Mesendoderm (in vitro differentiated cells): Measurements from ENCODE around the gene PAK1IP1.
"Not testable (repeated sequence)": the region's sequence is repeated elsewhere in the genome, so short reads cannot be mapped to it uniquely, and the experiment has no call there.

Source experiments
- DNase-seq: peaks from one replicate; pipeline ENCODE4 v3.0.0; 2013
- H2AK5ac ChIP-seq: 2 replicates; pipeline ENCODE4 v1.6.1; 2013; ENCODE audit warnings: low read length, inconsistent platforms
- H2BK120ac ChIP-seq: 2 replicates; pipeline ENCODE4 v1.6.1; 2013; ENCODE audit warnings: low read depth, mild to moderate bottlenecking, low read length, moderate library complexity, mixed read lengths
- H2BK15ac ChIP-seq: replicated peaks from 2 replicates; pipeline ENCODE4 v1.6.1; 2013; ENCODE audit warnings: low read depth, mild to moderate bottlenecking, moderate library complexity
- H2BK5ac ChIP-seq: 2 replicates; pipeline ENCODE4 v1.6.1; 2013; ENCODE audit warnings: low read length, inconsistent platforms
- H3K18ac ChIP-seq: 2 replicates; pipeline ENCODE4 v1.6.1; 2013; ENCODE audit warnings: mild to moderate bottlenecking, low read length, mixed read lengths
- H3K23ac ChIP-seq: one replicate; pipeline ENCODE4 v1.6.1; 2013; ENCODE audit warnings: low read length
- H3K27ac ChIP-seq: 2 replicates; pipeline ENCODE4 v1.5.1; 2013; ENCODE audit warnings: low read depth, mild to moderate bottlenecking, inconsistent platforms, low read length, moderate library complexity
- H3K27me3 ChIP-seq: 2 replicates; pipeline ENCODE4 v1.6.1; 2013; ENCODE audit warnings: low read length, control low read depth, mild to moderate bottlenecking, inconsistent platforms; ENCODE audit not compliant: insufficient read depth, poor library complexity
- H3K36me3 ChIP-seq: 2 replicates; pipeline ENCODE4 v1.6.1; 2013; ENCODE audit warnings: low read length, inconsistent platforms; ENCODE audit not compliant: control insufficient read depth, insufficient read depth
- H3K4ac ChIP-seq: one replicate; pipeline ENCODE4 v1.6.1; 2013; ENCODE audit warnings: low read depth, mild to moderate bottlenecking, low read length, moderate library complexity
- H3K4me1 ChIP-seq: 2 replicates; pipeline ENCODE4 v1.6.1; 2013; ENCODE audit warnings: low read depth, low read length, inconsistent platforms; ENCODE audit not compliant: control insufficient read depth
- H3K4me2 ChIP-seq: 2 replicates; pipeline ENCODE4 v1.6.1; 2013; ENCODE audit warnings: low read length
- H3K4me3 ChIP-seq: 2 replicates; pipeline ENCODE4 v1.5.1; 2013; ENCODE audit warnings: mild to moderate bottlenecking, low read length
- H3K56ac ChIP-seq: one replicate; pipeline ENCODE4 v1.6.1; 2013; ENCODE audit warnings: low read length
- H3K79me1 ChIP-seq: 2 replicates; pipeline ENCODE4 v1.6.1; 2013; ENCODE audit warnings: low read length, inconsistent platforms
- H3K79me2 ChIP-seq: 2 replicates; pipeline ENCODE4 v1.6.1; 2013; ENCODE audit warnings: mild to moderate bottlenecking, low read length; ENCODE audit not compliant: control insufficient read depth, insufficient read depth
- H3K9ac ChIP-seq: 2 replicates; pipeline ENCODE4 v1.6.1; 2013; ENCODE audit warnings: low read length, inconsistent platforms
- H4K5ac ChIP-seq: one replicate; pipeline ENCODE4 v1.6.1; 2013; ENCODE audit warnings: low read length
- H4K8ac ChIP-seq: one replicate; pipeline ENCODE4 v1.6.1; 2013; ENCODE audit warnings: low read depth, mild to moderate bottlenecking, control low read depth, low read length, moderate library complexity
- WGBS: extraction: QIAGEN DNeasy Blood & Tissue Kit; methylation state at CpG from one replicate; pipeline ENCODE4 v1.1.7; 2013; ENCODE audit warnings: low lambda C conversion rate, missing lambda C conversion rate; ENCODE audit not compliant: insufficient coverage; ENCODE audit errors: extremely low coverage; 5-methylcytosine and 5-hydroxymethylcytosine counted together

Gene PAK1IP1

GRCh38 chr6:10660431-10661191 lies 34.2 kb upstream of the PAK1IP1 start:
- WGBS: no CpG with 5 or more reads among the region's 11 CpGs
- H3K4me1 ChIP-seq, H4K5ac ChIP-seq, H3K4me3 ChIP-seq, H2BK120ac ChIP-seq, H3K23ac ChIP-seq, H3K27me3 ChIP-seq, H2BK15ac ChIP-seq, H3K36me3 ChIP-seq, DNase-seq, H3K18ac ChIP-seq, H3K56ac ChIP-seq, H3K4ac ChIP-seq, H4K8ac ChIP-seq, H3K79me2 ChIP-seq, H3K27ac ChIP-seq, H2BK5ac ChIP-seq, H2AK5ac ChIP-seq, H3K4me2 ChIP-seq, H3K79me1 ChIP-seq: not testable (repeated sequence)
- peak overlapping the region; percentile 57 for H3K9ac ChIP-seq

- Histone ChIP-seq H4K8ac (no peak overlapping the region), H4K5ac (no peak overlapping the region), H3K36me3 (no peaks in the 10 kb centered on the region), H3K4me2 (no peak overlapping the region), H3K4ac (no peak overlapping the region), H2BK5ac (no peak overlapping the region), H3K4me1 (no peaks in the 10 kb centered on the region), H3K4me3 (no peak overlapping the region), H2BK120ac (no peak overlapping the region), H3K79me2 (no peaks in the 10 kb centered on the region), H2AK5ac (no peak overlapping the region), H3K9ac (no peak overlapping the region), H2BK15ac (no peak overlapping the region), H3K56ac (no peak overlapping the region), H3K18ac (no peak overlapping the region), H3K27ac (no peak overlapping the region), H3K23ac (no peak overlapping the region), H3K27me3 (no peaks in the 10 kb centered on the region), H3K79me1 (no peaks in the 10 kb centered on the region)
- no CpG with 5 or more reads among the region's 8 CpGs for WGBS
- peak; percentile 13 for DNase-seq
These were observed 32.6 kb upstream of the PAK1IP1 start for GRCh38 chr6:10662207-10662606.

GRCh38 chr6:10662742-10663141 lies 32.0 kb upstream of the PAK1IP1 start:
- no peak overlapping the region for H3K4ac ChIP-seq
- H3K4me3 ChIP-seq: no peak overlapping the region
- H3K9ac ChIP-seq: no peak overlapping the region
- no CpG with 5 or more reads among the region's 2 CpGs for WGBS
- no peaks in the 10 kb centered on the region for H3K79me2 ChIP-seq
- H3K18ac ChIP-seq: no peak overlapping the region
- no peak overlapping the region for H3K27ac ChIP-seq
- no peak overlapping the region for H2BK120ac ChIP-seq
- no peak overlapping the region for H2BK15ac ChIP-seq
- H2AK5ac ChIP-seq: no peak overlapping the region
- H4K5ac ChIP-seq: no peak overlapping the region
- no peak overlapping the region for H2BK5ac ChIP-seq
- H3K36me3 ChIP-seq: no peaks in the 10 kb centered on the region
- no peaks in the 10 kb centered on the region for H3K79me1 ChIP-seq
- no peak overlapping the region for H3K4me2 ChIP-seq
- DNase-seq: no peak
- no peak overlapping the region for H4K8ac ChIP-seq
- H3K56ac ChIP-seq: no peak overlapping the region
- H3K4me1 ChIP-seq: no peaks in the 10 kb centered on the region
- no peaks in the 10 kb centered on the region for H3K27me3 ChIP-seq
- H3K23ac ChIP-seq: no peak overlapping the region

GRCh38 chr6:10665595-10665994 lies 29.2 kb upstream of the PAK1IP1 start:
- H4K5ac ChIP-seq, H3K4me1 ChIP-seq, H2BK120ac ChIP-seq, H3K27me3 ChIP-seq, H2BK5ac ChIP-seq, H3K9ac ChIP-seq, H3K4ac ChIP-seq, H3K27ac ChIP-seq, H3K4me3 ChIP-seq, H3K79me1 ChIP-seq, H3K56ac ChIP-seq, H3K18ac ChIP-seq, H3K23ac ChIP-seq, H3K36me3 ChIP-seq, H2BK15ac ChIP-seq, DNase-seq, H2AK5ac ChIP-seq, H3K79me2 ChIP-seq, H3K4me2 ChIP-seq, H4K8ac ChIP-seq: not testable (repeated sequence)
- no CpG with 5 or more reads among the region's 1 CpG for WGBS

- H3K79me1 ChIP-seq: no peaks in the 10 kb centered on the region
- no peak overlapping the region for H3K27ac ChIP-seq
- no peak overlapping the region for H2BK120ac ChIP-seq
- no peak overlapping the region for H4K5ac ChIP-seq
- no peaks in the 10 kb centered on the region for H3K4me1 ChIP-seq
- H3K79me2 ChIP-seq: no peaks in the 10 kb centered on the region
- H3K9ac ChIP-seq: no peak overlapping the region
- H3K23ac ChIP-seq: no peak overlapping the region
- H4K8ac ChIP-seq: no peak overlapping the region
- H2BK5ac ChIP-seq: no peak overlapping the region
- no peak overlapping the region for H3K56ac ChIP-seq
- H3K4me2 ChIP-seq: no peak overlapping the region
- no peak overlapping the region for H3K18ac ChIP-seq
- no peak overlapping the region for H3K4me3 ChIP-seq
- no CpG with 5 or more reads among the region's 6 CpGs for WGBS
- no peak overlapping the region for H2AK5ac ChIP-seq
- H3K27me3 ChIP-seq: no peaks in the 10 kb centered on the region
- no peak overlapping the region for H2BK15ac ChIP-seq
- no peak overlapping the region for H3K4ac ChIP-seq
- no peak for DNase-seq
- no peaks in the 10 kb centered on the region for H3K36me3 ChIP-seq
These were observed 26.4 kb upstream of the PAK1IP1 start for GRCh38 chr6:10668126-10668917.
